Measurements from ENCODE around the gene PHF2.

The PHF2 gene

DNA sequence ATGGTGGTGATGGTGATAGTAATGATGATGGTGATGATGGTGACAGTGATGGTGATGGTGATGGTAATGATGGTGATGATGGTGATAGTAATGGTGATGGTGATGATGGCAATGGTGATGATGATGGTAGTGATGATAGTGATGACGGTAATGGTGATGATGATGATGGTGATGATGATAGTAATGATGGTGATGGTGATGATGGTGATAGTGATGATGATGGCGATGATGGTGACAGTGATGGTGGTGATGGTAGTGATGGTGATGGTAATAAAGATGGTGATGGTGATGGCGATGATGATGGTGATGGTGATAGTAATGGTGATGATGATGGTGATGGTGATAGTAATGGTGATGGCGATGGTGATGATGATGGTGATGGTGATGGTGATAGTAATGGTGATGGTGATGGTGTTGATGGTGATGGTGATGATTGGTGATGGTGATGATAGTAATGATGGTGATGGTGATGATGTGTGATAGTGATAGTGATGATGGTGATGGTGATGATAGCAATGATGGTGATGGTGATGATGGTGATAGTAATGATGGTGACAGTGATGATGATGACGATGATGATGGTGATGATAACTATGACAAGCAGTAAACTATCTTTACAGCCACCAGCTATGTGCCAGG lies 38.6 kb downstream of the PHF2 start:
- no peak for DNase-seq (ENCODE audit: low read depth in 2 of 2)
- no peak overlapping the region for H3K4me3 ChIP-seq (replicated peaks in 1 of 2; ENCODE audit: low read depth in 2 of 2, low read length in 2 of 2)
- TF ChIP-seq, protein P1, sequence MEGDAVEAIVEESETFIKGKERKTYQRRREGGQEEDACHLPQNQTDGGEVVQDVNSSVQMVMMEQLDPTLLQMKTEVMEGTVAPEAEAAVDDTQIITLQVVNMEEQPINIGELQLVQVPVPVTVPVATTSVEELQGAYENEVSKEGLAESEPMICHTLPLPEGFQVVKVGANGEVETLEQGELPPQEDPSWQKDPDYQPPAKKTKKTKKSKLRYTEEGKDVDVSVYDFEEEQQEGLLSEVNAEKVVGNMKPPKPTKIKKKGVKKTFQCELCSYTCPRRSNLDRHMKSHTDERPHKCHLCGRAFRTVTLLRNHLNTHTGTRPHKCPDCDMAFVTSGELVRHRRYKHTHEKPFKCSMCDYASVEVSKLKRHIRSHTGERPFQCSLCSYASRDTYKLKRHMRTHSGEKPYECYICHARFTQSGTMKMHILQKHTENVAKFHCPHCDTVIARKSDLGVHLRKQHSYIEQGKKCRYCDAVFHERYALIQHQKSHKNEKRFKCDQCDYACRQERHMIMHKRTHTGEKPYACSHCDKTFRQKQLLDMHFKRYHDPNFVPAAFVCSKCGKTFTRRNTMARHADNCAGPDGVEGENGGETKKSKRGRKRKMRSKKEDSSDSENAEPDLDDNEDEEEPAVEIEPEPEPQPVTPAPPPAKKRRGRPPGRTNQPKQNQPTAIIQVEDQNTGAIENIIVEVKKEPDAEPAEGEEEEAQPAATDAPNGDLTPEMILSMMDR (IDR thresholded peaks at IDR 0.05; ENCODE audit: low read depth, low read length), result no peak

DNA sequence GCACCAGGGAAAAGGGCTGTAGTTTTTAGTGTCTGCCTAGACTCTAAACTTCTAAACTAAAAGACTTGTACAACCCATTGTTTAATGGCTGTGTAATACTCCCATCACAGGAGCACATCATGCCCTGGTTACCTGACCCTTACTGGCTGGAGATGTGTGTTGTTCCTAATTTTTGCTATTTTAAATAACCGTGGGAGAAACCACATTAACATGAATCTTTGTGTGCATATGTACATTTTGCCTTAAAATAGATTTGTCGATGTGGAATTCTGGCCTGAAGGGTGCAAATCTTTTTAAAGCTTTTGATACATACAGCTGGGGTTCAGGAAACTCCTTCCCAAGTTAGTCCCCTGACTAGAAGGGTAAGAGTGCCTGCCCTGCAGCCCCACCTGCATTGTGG lies 39.7 kb downstream of the PHF2 start:
- TF ChIP-seq, protein P1 (IDR thresholded peaks at IDR 0.05; ENCODE audit: low read depth, low read length), result no peak

DNA sequence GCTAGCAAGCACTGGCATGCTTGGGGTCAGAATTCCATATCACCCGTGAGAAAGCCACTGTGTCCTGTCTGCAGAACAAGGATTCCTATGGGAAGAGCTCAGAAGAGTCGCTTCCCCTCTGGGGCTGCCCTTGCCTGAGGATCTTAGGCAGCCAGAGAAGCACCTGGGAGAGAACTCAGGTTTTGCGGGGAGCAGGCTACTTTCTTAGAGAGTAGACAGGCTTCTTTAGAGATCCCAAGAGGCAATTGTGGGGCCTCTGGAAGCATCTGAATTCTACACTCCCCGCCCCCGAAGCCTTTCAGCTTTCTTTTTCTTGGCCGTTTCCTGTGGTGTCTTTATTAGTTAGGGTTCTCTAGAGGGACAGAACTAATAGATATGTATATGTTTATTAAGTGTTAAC lies 40.9 kb downstream of the PHF2 start:
- DNase-seq (ENCODE audit: low read depth in 2 of 2), result no peak

More for the DNA sequence above, 39.7 kb downstream of the PHF2 start:
- no peak overlapping the region for H3K4me3 ChIP-seq (replicated peaks in 1 of 2; ENCODE audit: low read depth in 2 of 2, low read length in 2 of 2)
- no peak for DNase-seq (ENCODE audit: low read depth in 2 of 2)

DNA sequence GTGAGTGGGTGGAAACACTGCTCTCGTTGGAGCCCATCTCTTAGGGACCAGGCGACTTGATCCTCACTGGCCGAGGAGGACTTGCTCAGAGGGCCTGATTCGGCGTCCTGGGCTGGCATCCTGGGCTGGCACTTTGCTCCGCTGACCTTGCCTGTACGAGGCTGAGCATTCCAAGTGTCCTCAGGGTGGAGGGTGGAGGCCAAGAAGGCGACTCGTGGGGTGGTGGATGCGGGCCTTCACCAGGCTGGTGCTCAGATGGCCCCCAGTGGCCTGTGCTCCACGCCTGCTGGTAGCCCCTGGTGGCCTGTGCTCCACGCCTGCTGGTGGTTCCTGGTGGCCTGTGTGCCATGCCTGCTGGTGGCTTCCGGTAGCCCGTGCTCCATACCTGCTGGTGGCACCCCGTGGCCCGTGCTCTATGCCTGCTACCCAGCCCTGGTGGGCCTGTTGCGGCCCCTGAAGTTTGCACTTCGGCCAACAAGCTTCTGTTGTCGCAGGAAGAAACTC lies 42.9 kb downstream of the PHF2 start:
- TF ChIP-seq, protein P1 (IDR thresholded peaks at IDR 0.05; ENCODE audit: low read depth, low read length), result no peak
- no peak for DNase-seq (ENCODE audit: low read depth in 2 of 2)
- no peak overlapping the region for H3K4me3 ChIP-seq (replicated peaks in 1 of 2; ENCODE audit: low read depth in 2 of 2, low read length in 2 of 2)

More for the DNA sequence above, 40.9 kb downstream of the PHF2 start:
- TF ChIP-seq, protein P1 (IDR thresholded peaks at IDR 0.05; ENCODE audit: low read depth, low read length), result no peak
- no peak overlapping the region for H3K4me3 ChIP-seq (replicated peaks in 1 of 2; ENCODE audit: low read depth in 2 of 2, low read length in 2 of 2)

DNA sequence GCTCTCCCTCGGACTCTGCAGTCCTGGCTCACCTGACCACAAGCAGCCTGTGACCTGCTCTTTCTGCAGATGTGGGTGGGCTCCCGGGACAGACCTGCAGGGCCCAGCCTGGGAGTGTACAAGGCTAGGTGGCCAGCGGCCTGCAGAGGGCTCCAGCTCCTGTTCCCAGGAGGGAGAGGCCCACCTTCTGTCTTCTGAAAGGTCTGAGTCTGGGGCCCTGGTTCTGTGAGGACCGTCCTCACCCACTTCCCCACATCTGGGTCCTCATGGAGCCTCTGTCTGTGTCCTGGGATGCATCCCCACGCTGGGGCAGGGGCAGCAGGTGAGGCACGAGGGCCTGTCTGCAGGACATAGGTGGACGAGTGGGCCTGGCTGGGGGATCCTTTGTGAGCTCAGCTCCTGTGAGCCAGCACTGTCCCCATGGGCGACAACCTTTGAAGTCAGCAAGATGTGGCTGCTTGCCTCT lies 43.7 kb downstream of the PHF2 start:
- H3K4me3 ChIP-seq (replicated peaks in 1 of 2; ENCODE audit: low read depth in 2 of 2, low read length in 2 of 2), result no peak overlapping the region
- TF ChIP-seq, protein P1 (IDR thresholded peaks at IDR 0.05; ENCODE audit: low read depth, low read length), result no peak
- DNase-seq (ENCODE audit: low read depth in 2 of 2), result no peak

DNA sequence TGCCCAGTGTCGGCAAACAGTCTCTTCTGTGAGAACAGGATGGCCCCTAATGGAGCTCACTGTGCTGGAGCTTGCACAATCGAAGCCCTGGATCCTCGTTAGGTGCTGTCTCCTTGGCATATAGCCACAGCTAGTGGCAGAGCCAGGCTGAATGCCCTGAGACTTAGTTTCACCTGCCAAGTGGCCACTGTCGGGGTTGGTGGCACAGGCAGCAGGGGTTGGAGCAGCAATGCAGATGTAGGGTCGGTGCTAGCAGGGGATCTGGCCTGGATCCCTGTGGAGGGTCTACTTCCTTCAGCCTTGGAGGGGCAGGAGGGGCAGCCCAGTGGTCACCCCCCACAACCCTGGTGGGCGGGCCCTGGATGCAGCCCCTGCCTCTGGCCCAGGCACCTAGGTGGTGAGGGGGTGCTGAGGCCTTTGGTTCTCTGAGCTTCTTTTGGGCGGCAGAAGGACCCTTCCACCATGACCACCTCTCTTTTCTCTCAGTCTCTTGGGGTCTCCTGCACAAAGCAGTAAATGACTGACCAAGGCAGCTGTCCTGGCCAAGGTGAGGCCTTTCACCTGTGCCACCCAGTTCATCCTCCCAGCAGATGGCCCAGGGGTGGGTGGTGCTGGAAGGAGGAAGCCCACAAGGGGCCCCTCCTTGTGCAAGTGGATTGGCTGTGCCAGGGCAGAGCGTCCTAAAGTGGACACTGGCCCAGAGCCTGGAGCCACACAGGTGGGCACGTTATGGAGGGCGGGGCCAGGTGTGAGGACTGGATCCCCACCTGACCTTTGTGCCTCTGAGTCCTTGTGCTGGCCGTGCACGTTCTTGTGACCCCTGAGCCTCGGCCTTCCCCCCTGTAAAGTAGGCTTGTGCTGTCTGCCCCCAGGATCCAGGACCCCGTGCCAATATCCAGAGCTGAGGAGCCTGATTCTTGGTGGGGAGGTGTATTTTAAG lies 44.8 kb downstream of the PHF2 start:
- TF ChIP-seq, protein P1 (IDR thresholded peaks at IDR 0.05; ENCODE audit: low read depth, low read length), result no peak
- no peak for DNase-seq (ENCODE audit: low read depth in 2 of 2)

More for the DNA sequence above, 44.8 kb downstream of the PHF2 start:
- no peak overlapping the region for H3K4me3 ChIP-seq (replicated peaks in 1 of 2; ENCODE audit: low read depth in 2 of 2, low read length in 2 of 2)
